GM15510 (cell line): ENCODE measurements around the gene LHX4.

Experiments used
- POLR2A ChIP-seq: IDR thresholded peaks from 3 replicates; pipeline ENCODE4 v1.6.1; 2011; ENCODE audit warnings: borderline replicate concordance; ENCODE audit not compliant: insufficient read length; ENCODE audit errors: extremely low read depth

LHX4 gene

GRCh38 chr1:180241716-180242544 lies 11.9 kb downstream of the LHX4 start:
- TF ChIP-seq POLR2A: no peak

GRCh38 chr1:180243517-180244221 lies 13.6 kb downstream of the LHX4 start:
- no peak for TF ChIP-seq POLR2A

- no peak for TF ChIP-seq POLR2A
Measured at GRCh38 chr1:180244840-180245239, 14.8 kb downstream of the LHX4 start.

GRCh38 chr1:180246579-180246978 lies 16.5 kb downstream of the LHX4 start:
- no peak for TF ChIP-seq POLR2A

- no peak for TF ChIP-seq POLR2A
Measured at GRCh38 chr1:180247061-180247460, 17.0 kb downstream of the LHX4 start.

- TF ChIP-seq POLR2A: no peak
Measured at GRCh38 chr1:180247580-180247979, 17.5 kb downstream of the LHX4 start.

GRCh38 chr1:180248176-180248575 lies 18.1 kb downstream of the LHX4 start:
- TF ChIP-seq POLR2A: no peak

GRCh38 chr1:180248731-180249681 lies 18.9 kb downstream of the LHX4 start:
- no peak for TF ChIP-seq POLR2A

GRCh38 chr1:180249725-180250498 lies 19.8 kb downstream of the LHX4 start:
- TF ChIP-seq POLR2A: no peak

GRCh38 chr1:180250499-180250770 lies 20.4 kb downstream of the LHX4 start:
- TF ChIP-seq POLR2A: no peak

GRCh38 chr1:180250883-180251509 lies 20.9 kb downstream of the LHX4 start:
- TF ChIP-seq POLR2A: no peak

- no peak for TF ChIP-seq POLR2A
Measured at GRCh38 chr1:180251526-180252305, 21.7 kb downstream of the LHX4 start.
